Sigmoid colon (tissue), 4 donors: Measurements from ENCODE around the gene VAV3.

Experiments
- CTCF ChIP-seq, 4 experiments: fragments of 450-650 bp in 3 of 4; fragments of 200-600 bp in 1 of 4; IDR thresholded peaks; one replicate each; pipeline ENCODE4 v1.5.1; 2016 to 2019; ENCODE audit warnings: antibody characterized with exemption in 4 of 4, mild to moderate bottlenecking in 3 of 4, moderate library complexity in 2 of 4
- EP300 ChIP-seq, 4 donors: sonication (generic); formaldehyde crosslinking; IDR thresholded peaks; one replicate each; pipeline ENCODE4 v1.6.1; 2017; ENCODE audit warnings: antibody characterized with exemption in 4 of 4
- POLR2A ChIP-seq, 2 donors: fragments of 450-650 bp; IDR thresholded peaks; one replicate each; pipeline ENCODE4 v1.6.1; 2016; ENCODE audit warnings: antibody characterized with exemption in 2 of 2, mild to moderate bottlenecking in 2 of 2, moderate library complexity in 2 of 2
- POLR2AphosphoS5 ChIP-seq, 4 donors: sonication (generic); formaldehyde crosslinking; IDR thresholded peaks; one replicate each; pipeline ENCODE4 v1.6.1; 2017; ENCODE audit warnings: antibody characterized with exemption in 4 of 4

GRCh38 chr1:107829036-107829770 lies 135.8 kb downstream of the VAV3 start:
- TF ChIP-seq POLR2AphosphoS5 (IDR thresholded peaks at IDR 0.05) (no peak), CTCF (IDR thresholded peaks at IDR 0.05) (no peak), POLR2A (IDR thresholded peaks at IDR 0.05) (no peak), EP300 (IDR thresholded peaks at IDR 0.05) (no peak)
